Left lung (tissue), 10 donors: ENCODE measurements around the gene SPACA4. TPM values are rescaled to one million over a fixed set of nuclear protein-coding genes. Genes with fewer than 3 reads are reported as not detected.
A peak's percentile ranks its signal among the peaks of the same experiment; 100 is the strongest.

Source experiments
- ATAC-seq: fragments of 200-7000 bp; cut with Tn5 transposase; one replicate; pipeline ENCODE4 v1.9.1; 2020; ENCODE audit warnings: moderate library complexity
- DNase-seq, 4 donors: peaks; one replicate each; pipeline ENCODE4 v3.0.0-alpha.2; 2013 to 2020
- H3K27ac ChIP-seq, 2 donors: fragments of 200-600 bp; sonication (generic) in 1 of 2; one replicate each; pipeline versions ENCODE4 v1.5.0 to v1.8.0; 2020 to 2021
- H3K27me3 ChIP-seq, 2 donors: fragments of 200-600 bp; sonication (generic) in 1 of 2; one replicate each; pipeline versions ENCODE4 v1.5.0 to v1.8.0; 2020 to 2021
- H3K36me3 ChIP-seq, 2 donors: fragments of 200-600 bp; sonication (generic) in 1 of 2; one replicate each; pipeline versions ENCODE4 v1.5.0 to v1.8.0; 2020 to 2021
- H3K4me1 ChIP-seq, 2 donors: fragments of 200-600 bp; one replicate each; pipeline ENCODE4 v1.8.0; 2021
- H3K4me3 ChIP-seq, 2 donors: fragments of 200-600 bp; sonication (generic) in 1 of 2; one replicate each; pipeline versions ENCODE4 v1.5.0 to v1.8.0; 2020 to 2021; ENCODE audit warnings: mild to moderate bottlenecking in 1 of 2
- H3K9me3 ChIP-seq, 2 donors: fragments of 200-600 bp; sonication (generic) in 1 of 2; one replicate each; pipeline versions ENCODE4 v1.5.0 to v1.8.0; 2020 to 2021
- intact Hi-C, 2 donors: fragments of 100-400 bp; cut with DNase I; formaldehyde crosslinking; loops; one replicate each; pipeline versions ENCODE4 v1.11.2 to v1.14.2; 2022
- polyA plus RNA-seq, 6 donors: library from polyadenylated mRNA; unstranded; fragments of 120-200 nt; gene quantifications; one replicate each; pipeline ENCODE4 v1.2.1, GENCODE V29; 2013; ENCODE audit not compliant: insufficient read length in 6 of 6
- total RNA-seq, 2 donors: library from RNA; stranded (reverse); fragmentation: NEBNext Ultra II Directional; extraction: Animal tissue kit (Norgen Biotek cat#: 25700); gene quantifications; one replicate each; pipeline ENCODE4 v1.2.1, GENCODE V29; 2021
- TF ChIP-seq, protein P1 (sequence below), 2 donors: fragments of 200-600 bp; sonication (generic) in 1 of 2; IDR thresholded peaks; one replicate each; pipeline versions ENCODE4 v1.5.0 to v1.8.0; 2021; ENCODE audit warnings: antibody characterized with exemption in 2 of 2
- donor health status: DM: no; HTN: yes; CAD: no.
- donor health status: DM: no; HTN: no; CAD: no.

The SPACA4 gene
- total and polyA plus RNA-seq, 8 donors: 0.17 to 0.78 (median 0.26) TPM; not detected in 2

DNA sequence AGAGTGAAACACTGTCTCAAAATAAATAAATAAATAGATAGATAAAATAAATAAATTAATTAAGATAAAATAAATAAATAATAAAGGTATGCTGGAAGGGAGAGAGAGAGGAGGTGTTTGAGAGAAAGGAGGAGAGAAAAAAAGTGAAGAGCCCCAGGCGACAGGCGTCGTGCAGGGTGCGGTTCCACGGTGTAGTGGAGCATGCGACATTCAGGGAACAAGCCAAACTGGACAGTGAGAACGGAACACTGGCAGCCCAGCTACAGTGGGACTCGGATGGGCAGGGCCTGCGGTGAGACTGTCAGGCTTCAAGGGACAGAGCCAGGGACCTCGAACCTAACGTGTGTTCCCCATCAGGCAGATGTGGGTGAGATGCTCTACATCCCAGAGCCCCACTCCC, 45.1 kb upstream of the SPACA4 start:
- Histone ChIP-seq H3K9me3 (no peaks in the 10 kb centered on the region), H3K27me3 (peaks cover 0 to 21% of the 10 kb centered on the region in 2 donors), H3K27ac (no peak overlapping the region), H3K4me1 (no peaks in the 10 kb centered on the region), H3K4me3 (no peak overlapping the region), H3K36me3 (no peaks in the 10 kb centered on the region)
- ATAC-seq (no peak), DNase-seq (no peak)
- intact Hi-C loops: no loop called here
- TF ChIP-seq, protein P1, sequence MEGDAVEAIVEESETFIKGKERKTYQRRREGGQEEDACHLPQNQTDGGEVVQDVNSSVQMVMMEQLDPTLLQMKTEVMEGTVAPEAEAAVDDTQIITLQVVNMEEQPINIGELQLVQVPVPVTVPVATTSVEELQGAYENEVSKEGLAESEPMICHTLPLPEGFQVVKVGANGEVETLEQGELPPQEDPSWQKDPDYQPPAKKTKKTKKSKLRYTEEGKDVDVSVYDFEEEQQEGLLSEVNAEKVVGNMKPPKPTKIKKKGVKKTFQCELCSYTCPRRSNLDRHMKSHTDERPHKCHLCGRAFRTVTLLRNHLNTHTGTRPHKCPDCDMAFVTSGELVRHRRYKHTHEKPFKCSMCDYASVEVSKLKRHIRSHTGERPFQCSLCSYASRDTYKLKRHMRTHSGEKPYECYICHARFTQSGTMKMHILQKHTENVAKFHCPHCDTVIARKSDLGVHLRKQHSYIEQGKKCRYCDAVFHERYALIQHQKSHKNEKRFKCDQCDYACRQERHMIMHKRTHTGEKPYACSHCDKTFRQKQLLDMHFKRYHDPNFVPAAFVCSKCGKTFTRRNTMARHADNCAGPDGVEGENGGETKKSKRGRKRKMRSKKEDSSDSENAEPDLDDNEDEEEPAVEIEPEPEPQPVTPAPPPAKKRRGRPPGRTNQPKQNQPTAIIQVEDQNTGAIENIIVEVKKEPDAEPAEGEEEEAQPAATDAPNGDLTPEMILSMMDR (IDR thresholded peaks at IDR 0.05): no peak

DNA sequence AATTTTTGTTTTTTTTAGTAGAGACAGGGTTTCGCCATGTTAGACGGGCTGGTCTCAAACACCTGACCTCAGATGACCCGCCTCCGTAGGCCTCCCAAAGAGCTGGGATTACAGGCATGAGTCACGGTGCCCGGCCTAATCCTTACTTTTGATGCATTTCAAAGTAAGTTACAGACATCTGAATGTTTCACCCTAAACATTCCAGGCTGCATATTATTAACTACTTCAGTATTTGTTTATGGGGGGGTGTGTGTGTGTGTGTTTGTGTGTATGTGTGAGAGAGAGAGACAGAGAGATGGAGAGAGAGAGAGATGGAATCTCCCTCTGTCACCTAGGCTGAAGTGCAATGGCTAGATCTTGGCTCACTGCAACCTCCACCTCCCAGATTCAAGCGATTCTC, 41.5 kb upstream of the SPACA4 start:
- Histone ChIP-seq H3K36me3 (no peaks in the 10 kb centered on the region), H3K4me1 (peaks cover 4 to 18% of the 10 kb centered on the region in 2 donors), H3K27ac (no peak overlapping the region), H3K9me3 (no peaks in the 10 kb centered on the region), H3K4me3 (no peak overlapping the region), H3K27me3 (peaks cover 0 to 18% of the 10 kb centered on the region in 2 donors)
- TF ChIP-seq, protein P1 (IDR thresholded peaks at IDR 0.05): no peak
- intact Hi-C loops: no loop called here
- no peak for DNase-seq
- no peak for ATAC-seq

- peak overlapping the region; percentile 45 to 54 for H3K27ac ChIP-seq
- H3K4me3 ChIP-seq: no peak overlapping the region
- ATAC-seq (peak; percentile 92), DNase-seq (peak in 3 of 4 donors; percentile 57 to 91 (median 87))
- no peaks in the 10 kb centered on the region for H3K36me3 ChIP-seq
- no peaks in the 10 kb centered on the region for H3K9me3 ChIP-seq
- intact Hi-C loops: no loop called here
- TF ChIP-seq, protein P1 (IDR thresholded peaks at IDR 0.05): no peak
- H3K4me1 ChIP-seq: peaks cover 4 to 18% of the 10 kb centered on the region in 2 donors
- H3K27me3 ChIP-seq: peaks cover 0 to 22% of the 10 kb centered on the region in 2 donors
Measured at GRCh38 chr19:48568345-48568886, 38.1 kb upstream of the SPACA4 start.

DNA sequence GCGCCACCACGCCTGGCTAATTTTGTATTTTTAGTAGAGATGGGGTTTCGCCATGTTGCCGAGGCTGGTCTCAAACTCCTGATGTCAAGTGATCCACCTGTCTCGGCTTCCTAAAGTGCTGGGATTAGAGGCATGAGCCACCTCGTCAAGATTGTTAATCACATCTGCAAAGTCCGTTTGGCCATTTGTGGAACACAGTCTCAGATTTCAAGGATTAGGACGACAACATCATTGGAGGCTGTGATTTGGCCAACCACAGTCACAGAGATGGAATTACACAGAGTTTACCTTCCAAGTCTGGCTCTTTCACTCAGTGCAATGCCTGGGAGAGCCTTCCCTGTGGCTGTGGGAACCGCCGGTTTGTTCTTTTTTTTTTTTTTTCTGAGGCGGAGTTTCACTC, 36.7 kb upstream of the SPACA4 start:
- Histone ChIP-seq H3K9me3 (no peaks in the 10 kb centered on the region), H3K27me3 (peaks cover 0 to 22% of the 10 kb centered on the region in 2 donors), H3K27ac (no peak overlapping the region), H3K4me3 (no peak overlapping the region), H3K36me3 (no peaks in the 10 kb centered on the region), H3K4me1 (peaks cover 4 to 18% of the 10 kb centered on the region in 2 donors)
- no peak for ATAC-seq
- TF ChIP-seq, protein P1 (IDR thresholded peaks at IDR 0.05): no peak
- no peak for DNase-seq
- intact Hi-C loops: no loop called here

GRCh38 chr19:48571378-48572162, 35.0 kb upstream of the SPACA4 start:
- H3K4me1 ChIP-seq: peaks cover 4 to 18% of the 10 kb centered on the region in 2 donors
- DNase-seq (peak in 2 of 4 donors; percentile 71 to 72), ATAC-seq (peak; percentile 68)
- intact Hi-C loops: no loop called here
- no peaks in the 10 kb centered on the region for H3K9me3 ChIP-seq
- H3K27me3 ChIP-seq: peaks cover 0 to 22% of the 10 kb centered on the region in 2 donors
- H3K36me3 ChIP-seq: no peaks in the 10 kb centered on the region
- no peak overlapping the region for H3K4me3 ChIP-seq
- no peak overlapping the region for H3K27ac ChIP-seq
- TF ChIP-seq, protein P1 (IDR thresholded peaks at IDR 0.05): no peak
